Measurements from ENCODE around the gene MARK3.
"Not testable (repeated sequence)": the region's sequence is repeated elsewhere in the genome, so short reads cannot be mapped to it uniquely, and the experiment has no call there.

MARK3 gene

GRCh38 chr14:103524002-103524935 lies 139.1 kb downstream of the MARK3 start:
- no peaks in the 10 kb centered on the region for H3K36me3 ChIP-seq (ENCODE audit: control insufficient read depth, insufficient read depth, low read length)
- peaks cover 6% of the 10 kb centered on the region for H3K27me3 ChIP-seq (ENCODE audit: control insufficient read depth, insufficient read depth, low read length)
- no peak overlapping the region for H3K4me3 ChIP-seq (ENCODE audit: low read length)
- no peaks in the 10 kb centered on the region for H3K9me3 ChIP-seq (ENCODE audit: control insufficient read depth, low read length)
- peaks cover 35% of the 10 kb centered on the region for H3K4me1 ChIP-seq (ENCODE audit: control insufficient read depth, insufficient read depth, low read length)
- H3K9ac ChIP-seq (ENCODE audit: low read length), result no peak overlapping the region

GRCh38 chr14:103525430-103526246 lies 140.4 kb downstream of the MARK3 start:
- H3K9ac ChIP-seq (ENCODE audit: low read length); H3K36me3 ChIP-seq (ENCODE audit: control insufficient read depth, insufficient read depth, low read length); H3K4me3 ChIP-seq (ENCODE audit: low read length); H3K9me3 ChIP-seq (ENCODE audit: control insufficient read depth, low read length); H3K27me3 ChIP-seq (ENCODE audit: control insufficient read depth, insufficient read depth, low read length): not testable (repeated sequence)
- peaks cover 29% of the 10 kb centered on the region for H3K4me1 ChIP-seq (ENCODE audit: control insufficient read depth, insufficient read depth, low read length)

GRCh38 chr14:103526247-103526913 lies 141.2 kb downstream of the MARK3 start:
- H3K36me3 ChIP-seq (ENCODE audit: control insufficient read depth, insufficient read depth, low read length), result no peaks in the 10 kb centered on the region
- H3K4me3 ChIP-seq (ENCODE audit: low read length), result no peak overlapping the region
- no peak overlapping the region for H3K9ac ChIP-seq (ENCODE audit: low read length)
- H3K9me3 ChIP-seq (ENCODE audit: control insufficient read depth, low read length), result no peaks in the 10 kb centered on the region
- peaks cover 27% of the 10 kb centered on the region for H3K4me1 ChIP-seq (ENCODE audit: control insufficient read depth, insufficient read depth, low read length)
- peaks cover 6% of the 10 kb centered on the region for H3K27me3 ChIP-seq (ENCODE audit: control insufficient read depth, insufficient read depth, low read length)

GRCh38 chr14:103526914-103527248 lies 141.7 kb downstream of the MARK3 start:
- peaks cover 27% of the 10 kb centered on the region for H3K4me1 ChIP-seq (ENCODE audit: control insufficient read depth, insufficient read depth, low read length)
- H3K4me3 ChIP-seq (ENCODE audit: low read length), result no peak overlapping the region

GRCh38 chr14:103527408-103528145 lies 142.4 kb downstream of the MARK3 start:
- H3K4me3 ChIP-seq (ENCODE audit: low read length), result no peak overlapping the region
- H3K4me1 ChIP-seq (ENCODE audit: control insufficient read depth, insufficient read depth, low read length), result peaks cover 24% of the 10 kb centered on the region
- peak overlapping the region; percentile 82 for H3K9ac ChIP-seq (ENCODE audit: low read length)

More at GRCh38 chr14:103526914-103527248, 141.7 kb downstream of the MARK3 start:
- Histone ChIP-seq H3K27me3 (ENCODE audit: control insufficient read depth, insufficient read depth, low read length) (peaks cover 6% of the 10 kb centered on the region), H3K36me3 (ENCODE audit: control insufficient read depth, insufficient read depth, low read length) (no peaks in the 10 kb centered on the region), H3K9ac (ENCODE audit: low read length) (no peak overlapping the region), H3K9me3 (ENCODE audit: control insufficient read depth, low read length) (no peaks in the 10 kb centered on the region)

GRCh38 chr14:103528146-103528586 lies 143.0 kb downstream of the MARK3 start:
- H3K4me3 ChIP-seq (ENCODE audit: low read length), result peak overlapping the region; percentile 95
- peaks cover 2% of the 10 kb centered on the region for H3K27me3 ChIP-seq (ENCODE audit: control insufficient read depth, insufficient read depth, low read length)
- H3K9ac ChIP-seq (ENCODE audit: low read length), result peak overlapping the region; percentile 82
- no peaks in the 10 kb centered on the region for H3K9me3 ChIP-seq (ENCODE audit: control insufficient read depth, low read length)
- peaks cover 21% of the 10 kb centered on the region for H3K4me1 ChIP-seq (ENCODE audit: control insufficient read depth, insufficient read depth, low read length)
- no peaks in the 10 kb centered on the region for H3K36me3 ChIP-seq (ENCODE audit: control insufficient read depth, insufficient read depth, low read length)

More at GRCh38 chr14:103527408-103528145, 142.4 kb downstream of the MARK3 start:
- H3K36me3 ChIP-seq (ENCODE audit: control insufficient read depth, insufficient read depth, low read length), result no peaks in the 10 kb centered on the region
- peaks cover 3% of the 10 kb centered on the region for H3K27me3 ChIP-seq (ENCODE audit: control insufficient read depth, insufficient read depth, low read length)
- H3K9me3 ChIP-seq (ENCODE audit: control insufficient read depth, low read length), result no peaks in the 10 kb centered on the region

- no peaks in the 10 kb centered on the region for H3K36me3 ChIP-seq (ENCODE audit: control insufficient read depth, insufficient read depth, low read length)
- peak within 1 kb of the TSS; percentile 95 for H3K4me3 ChIP-seq (ENCODE audit: low read length)
- peak within 1 kb of the TSS; percentile 82 for H3K9ac ChIP-seq (ENCODE audit: low read length)
- no peaks in the 10 kb centered on the region for H3K9me3 ChIP-seq (ENCODE audit: control insufficient read depth, low read length)
- H3K27me3 ChIP-seq (ENCODE audit: control insufficient read depth, insufficient read depth, low read length), result no peaks in the 10 kb centered on the region
- H3K4me1 ChIP-seq (ENCODE audit: control insufficient read depth, insufficient read depth, low read length), result peaks cover 21% of the 10 kb centered on the region
Measured at GRCh38 chr14:103528587-103529382, 143.6 kb downstream of the MARK3 start, which contains the start of gene TRMT61A. Gene TRMT61A (plus strand): TSS chr14:103529196. CDS start chr14:103529979, 783 bp downstream.

GRCh38 chr14:103529383-103530365 lies 144.5 kb downstream of the MARK3 start:
- Histone ChIP-seq H3K9ac (ENCODE audit: low read length) (peak overlapping the region; percentile 80), H3K9me3 (ENCODE audit: control insufficient read depth, low read length) (no peaks in the 10 kb centered on the region), H3K27me3 (ENCODE audit: control insufficient read depth, insufficient read depth, low read length) (no peaks in the 10 kb centered on the region), H3K4me1 (ENCODE audit: control insufficient read depth, insufficient read depth, low read length) (peaks cover 21% of the 10 kb centered on the region), H3K36me3 (ENCODE audit: control insufficient read depth, insufficient read depth, low read length) (no peaks in the 10 kb centered on the region), H3K4me3 (ENCODE audit: low read length) (peak overlapping the region; percentile 90)

- Histone ChIP-seq H3K9ac (ENCODE audit: low read length) (no peak overlapping the region), H3K4me3 (ENCODE audit: low read length) (no peak overlapping the region)
Measured at GRCh38 chr14:103530390-103530789, 145.2 kb downstream of the MARK3 start.

GRCh38 chr14:103530831-103531230 lies 145.6 kb downstream of the MARK3 start:
- H3K36me3 ChIP-seq (ENCODE audit: control insufficient read depth, insufficient read depth, low read length), result no peaks in the 10 kb centered on the region
- H3K4me3 ChIP-seq (ENCODE audit: low read length), result no peak overlapping the region
- no peak overlapping the region for H3K9ac ChIP-seq (ENCODE audit: low read length)
- peaks cover 21% of the 10 kb centered on the region for H3K4me1 ChIP-seq (ENCODE audit: control insufficient read depth, insufficient read depth, low read length)
- no peaks in the 10 kb centered on the region for H3K9me3 ChIP-seq (ENCODE audit: control insufficient read depth, low read length)
- no peaks in the 10 kb centered on the region for H3K27me3 ChIP-seq (ENCODE audit: control insufficient read depth, insufficient read depth, low read length)

More at GRCh38 chr14:103530390-103530789, 145.2 kb downstream of the MARK3 start:
- H3K27me3 ChIP-seq (ENCODE audit: control insufficient read depth, insufficient read depth, low read length), result no peaks in the 10 kb centered on the region
- H3K9me3 ChIP-seq (ENCODE audit: control insufficient read depth, low read length), result no peaks in the 10 kb centered on the region
- no peaks in the 10 kb centered on the region for H3K36me3 ChIP-seq (ENCODE audit: control insufficient read depth, insufficient read depth, low read length)
- peaks cover 21% of the 10 kb centered on the region for H3K4me1 ChIP-seq (ENCODE audit: control insufficient read depth, insufficient read depth, low read length)
